Stimulated activated effector memory CD8-positive, alpha-beta T cell treated with anti-CD3 and anti-CD28 coated beads, Interleukin-12 subunit alpha, Interleukin-12 subunit beta, amount 100 ng/mL, for 72 hours (primary cell): Measurements from ENCODE around the gene TTC16.
"Not testable (repeated sequence)": the region's sequence is repeated elsewhere in the genome, so short reads cannot be mapped to it uniquely, and the experiment has no call there.

Experiments used
- ATAC-seq: fragments of 150-1000 bp; cut with Tn5 transposase; 2 replicates; pipeline ENCODE4 v1.10.0; 2021
- DNase-seq, 2 donors: peaks; one replicate each; pipeline ENCODE4 v3.0.0; 2021 to 2022; ENCODE audit warnings: low spot score in 2 of 2
- H3K27ac Mint-ChIP-seq: one replicate; pipeline ENCODE4 v1.8.0; 2022; ENCODE audit warnings: mild to moderate bottlenecking, mixed read lengths
- H3K36me3 Mint-ChIP-seq: one replicate; pipeline ENCODE4 v1.8.0; 2022; ENCODE audit warnings: mild to moderate bottlenecking, mixed read lengths
- H3K4me1 Mint-ChIP-seq: one replicate; pipeline ENCODE4 v1.8.0; 2022; ENCODE audit warnings: mixed read lengths
- H3K4me3 Mint-ChIP-seq: one replicate; pipeline ENCODE4 v1.8.0; 2022; ENCODE audit warnings: mild to moderate bottlenecking, mixed read lengths
- H3K9me3 Mint-ChIP-seq: one replicate; pipeline ENCODE4 v1.8.0; 2022; ENCODE audit warnings: mixed read lengths

TTC16 gene

GRCh38 chr9:127741831-127742434, 26.1 kb downstream of the TTC16 start:
- Mint-ChIP-seq H3K4me1 (peaks cover 1% of the 10 kb centered on the region), H3K36me3 (peaks cover 100% of the 10 kb centered on the region), H3K27ac (peak overlapping the region; percentile 37), H3K4me3 (no peak overlapping the region), H3K9me3 (no peaks in the 10 kb centered on the region)
- no peak for ATAC-seq
- DNase-seq, result no peak

GRCh38 chr9:127742435-127743088, 26.7 kb downstream of the TTC16 start:
- peaks cover 7% of the 10 kb centered on the region for H3K4me1 Mint-ChIP-seq
- peak overlapping the region; percentile 37 for H3K27ac Mint-ChIP-seq

GRCh38 chr9:127744398-127745110, 28.7 kb downstream of the TTC16 start:
- H3K4me1 Mint-ChIP-seq, result peaks cover 24% of the 10 kb centered on the region
- H3K4me3 Mint-ChIP-seq, result no peak overlapping the region
- no peak for DNase-seq
- no peak for ATAC-seq
- H3K36me3 Mint-ChIP-seq, result peaks cover 100% of the 10 kb centered on the region
- no peaks in the 10 kb centered on the region for H3K9me3 Mint-ChIP-seq
- no peak overlapping the region for H3K27ac Mint-ChIP-seq

More at GRCh38 chr9:127742435-127743088, 26.7 kb downstream of the TTC16 start:
- ATAC-seq (no peak), DNase-seq (no peak)
- H3K36me3 Mint-ChIP-seq, result peaks cover 100% of the 10 kb centered on the region
- no peaks in the 10 kb centered on the region for H3K9me3 Mint-ChIP-seq
- no peak overlapping the region for H3K4me3 Mint-ChIP-seq

GRCh38 chr9:127746959-127747569, 31.2 kb downstream of the TTC16 start:
- ATAC-seq (peak; percentile 45), DNase-seq (no peak)
- peaks cover 93% of the 10 kb centered on the region for H3K36me3 Mint-ChIP-seq
- no peak overlapping the region for H3K4me3 Mint-ChIP-seq
- H3K27ac Mint-ChIP-seq, result peak overlapping the region; percentile 73
- H3K4me1 Mint-ChIP-seq, result peaks cover 30% of the 10 kb centered on the region
- no peaks in the 10 kb centered on the region for H3K9me3 Mint-ChIP-seq

DNA sequence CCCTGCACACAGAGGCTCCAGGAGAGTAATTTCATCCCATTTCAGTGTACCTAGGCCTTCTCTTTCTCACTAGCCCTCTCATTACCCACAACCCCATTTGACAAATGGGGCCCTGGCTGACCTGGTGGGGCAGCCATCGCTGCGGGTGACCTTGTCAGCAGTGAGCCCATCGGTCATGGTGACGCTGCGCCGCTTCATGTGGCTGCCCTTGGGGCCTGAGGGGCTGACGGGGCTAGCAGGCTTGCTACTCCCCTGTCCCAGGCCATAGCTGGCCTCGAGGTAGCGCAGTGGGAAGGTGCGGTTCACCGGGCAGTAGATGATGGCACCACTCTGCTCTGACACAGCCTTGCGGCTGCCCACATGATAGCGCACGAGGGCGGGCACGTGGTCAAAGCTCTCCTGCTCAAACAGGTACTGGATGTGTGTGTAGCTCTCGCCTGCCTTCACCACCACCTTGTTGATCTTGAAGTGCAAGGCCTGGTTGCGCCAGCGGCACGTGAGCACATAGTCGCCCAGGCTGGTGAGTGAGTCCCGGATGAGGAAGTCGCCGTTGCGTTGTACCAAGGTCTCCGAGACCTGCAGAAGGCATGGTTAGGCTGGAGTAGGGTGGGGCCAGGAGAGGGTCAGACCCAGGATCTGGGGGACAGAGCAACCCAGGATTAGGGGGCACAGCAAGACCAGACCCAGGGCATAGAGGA, 33.4 kb downstream of the TTC16 start:
- Mint-ChIP-seq H3K4me1 (peaks cover 38% of the 10 kb centered on the region), H3K27ac (no peak overlapping the region), H3K4me3 (no peak overlapping the region), H3K9me3 (no peaks in the 10 kb centered on the region), H3K36me3 (peaks cover 88% of the 10 kb centered on the region)
- DNase-seq (no peak), ATAC-seq (no peak)

GRCh38 chr9:127751269-127752054, 35.6 kb downstream of the TTC16 start:
- DNase-seq (no peak), ATAC-seq (no peak)
- peak overlapping the region; percentile 67 for H3K27ac Mint-ChIP-seq

GRCh38 chr9:127753148-127753547, 37.3 kb downstream of the TTC16 start:
- no peak overlapping the region for H3K4me3 Mint-ChIP-seq
- DNase-seq (no peak), ATAC-seq (no peak)
- no peaks in the 10 kb centered on the region for H3K9me3 Mint-ChIP-seq
- H3K27ac Mint-ChIP-seq, result peak overlapping the region; percentile 88
- peaks cover 25% of the 10 kb centered on the region for H3K4me1 Mint-ChIP-seq
- H3K36me3 Mint-ChIP-seq, result peaks cover 78% of the 10 kb centered on the region

More at GRCh38 chr9:127751269-127752054, 35.6 kb downstream of the TTC16 start:
- H3K9me3 Mint-ChIP-seq, result no peaks in the 10 kb centered on the region
- H3K4me3 Mint-ChIP-seq, result no peak overlapping the region
- peaks cover 78% of the 10 kb centered on the region for H3K36me3 Mint-ChIP-seq
- peaks cover 38% of the 10 kb centered on the region for H3K4me1 Mint-ChIP-seq

DNA sequence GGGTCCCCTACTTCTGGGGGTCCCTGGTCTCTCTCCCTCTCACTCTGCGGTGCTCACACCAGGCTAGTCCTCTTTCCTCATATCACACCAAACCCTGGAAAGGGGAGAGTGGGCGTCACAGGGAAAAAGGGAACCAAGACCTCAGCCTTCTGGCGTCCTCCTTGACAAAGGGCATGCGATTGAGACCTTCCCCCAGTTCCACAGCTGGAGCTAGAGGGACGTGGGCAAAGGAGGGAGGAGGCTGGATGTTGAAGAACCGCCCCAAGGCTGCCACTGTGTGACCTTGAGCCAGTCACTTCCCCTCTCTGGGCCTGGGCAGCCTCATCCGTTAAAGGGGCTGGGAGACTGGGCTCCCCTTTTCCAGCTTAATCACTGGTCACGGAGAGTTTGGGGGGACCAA, 37.7 kb downstream of the TTC16 start:
- no peak overlapping the region for H3K4me3 Mint-ChIP-seq
- DNase-seq (no peak), ATAC-seq (no peak)
- H3K4me1 Mint-ChIP-seq, result peaks cover 25% of the 10 kb centered on the region
- H3K27ac Mint-ChIP-seq, result no peak overlapping the region
- H3K36me3 Mint-ChIP-seq, result peaks cover 78% of the 10 kb centered on the region
- H3K9me3 Mint-ChIP-seq, result no peaks in the 10 kb centered on the region

DNA sequence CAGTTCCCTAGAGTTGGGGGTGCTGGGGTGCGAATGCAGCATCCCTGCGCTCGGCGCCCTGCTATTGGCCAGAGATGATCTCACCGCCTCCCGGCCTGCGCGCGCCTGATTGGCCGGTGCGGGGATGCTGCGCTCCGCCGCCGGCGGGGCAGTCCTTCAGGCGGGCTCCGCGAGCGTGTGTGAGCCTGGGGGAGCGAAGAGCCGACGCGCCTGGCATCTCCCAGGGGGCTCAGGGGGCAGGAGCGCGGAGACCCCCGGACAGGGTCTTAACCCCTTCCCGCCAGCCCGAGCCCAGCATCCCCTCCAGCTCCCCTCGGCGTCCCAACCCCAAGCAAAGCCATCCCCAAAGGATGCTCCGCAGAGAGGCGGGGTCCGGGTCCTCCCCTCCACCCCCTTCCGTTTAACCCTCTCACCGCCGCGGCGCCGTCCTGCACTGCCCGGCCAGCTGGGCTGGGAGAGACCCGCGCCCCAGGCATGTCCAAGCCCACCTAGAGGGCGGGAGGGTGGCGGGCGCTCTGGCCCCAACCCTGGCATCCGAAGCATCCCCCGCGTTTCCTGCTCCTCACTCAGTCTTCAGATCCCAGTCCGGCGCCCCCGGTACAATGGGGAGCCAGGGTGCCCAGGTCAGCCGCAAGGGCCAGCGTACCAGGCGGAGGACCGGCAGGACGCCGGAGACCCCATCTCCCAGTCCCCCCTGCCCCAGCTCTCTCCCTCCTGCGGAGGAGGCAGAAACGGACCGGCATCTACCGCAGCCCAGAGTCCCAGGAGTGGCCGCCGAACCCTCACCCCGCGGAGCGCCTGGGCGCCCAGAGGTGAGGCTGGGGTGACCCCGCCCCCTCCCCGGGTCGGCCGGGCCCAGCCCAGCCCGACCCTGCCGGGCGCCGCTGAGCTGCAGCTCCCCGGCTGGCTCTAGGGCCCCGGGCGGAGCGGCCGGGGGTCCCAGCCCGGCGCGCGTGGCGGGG, 38.5 kb downstream of the TTC16 start:
- Mint-ChIP-seq H3K36me3 (peaks cover 78% of the 10 kb centered on the region), H3K9me3 (no peaks in the 10 kb centered on the region), H3K27ac (no peak overlapping the region), H3K4me3 (no peak overlapping the region), H3K4me1 (peaks cover 23% of the 10 kb centered on the region)
- ATAC-seq (no peak), DNase-seq (no peak)

DNA sequence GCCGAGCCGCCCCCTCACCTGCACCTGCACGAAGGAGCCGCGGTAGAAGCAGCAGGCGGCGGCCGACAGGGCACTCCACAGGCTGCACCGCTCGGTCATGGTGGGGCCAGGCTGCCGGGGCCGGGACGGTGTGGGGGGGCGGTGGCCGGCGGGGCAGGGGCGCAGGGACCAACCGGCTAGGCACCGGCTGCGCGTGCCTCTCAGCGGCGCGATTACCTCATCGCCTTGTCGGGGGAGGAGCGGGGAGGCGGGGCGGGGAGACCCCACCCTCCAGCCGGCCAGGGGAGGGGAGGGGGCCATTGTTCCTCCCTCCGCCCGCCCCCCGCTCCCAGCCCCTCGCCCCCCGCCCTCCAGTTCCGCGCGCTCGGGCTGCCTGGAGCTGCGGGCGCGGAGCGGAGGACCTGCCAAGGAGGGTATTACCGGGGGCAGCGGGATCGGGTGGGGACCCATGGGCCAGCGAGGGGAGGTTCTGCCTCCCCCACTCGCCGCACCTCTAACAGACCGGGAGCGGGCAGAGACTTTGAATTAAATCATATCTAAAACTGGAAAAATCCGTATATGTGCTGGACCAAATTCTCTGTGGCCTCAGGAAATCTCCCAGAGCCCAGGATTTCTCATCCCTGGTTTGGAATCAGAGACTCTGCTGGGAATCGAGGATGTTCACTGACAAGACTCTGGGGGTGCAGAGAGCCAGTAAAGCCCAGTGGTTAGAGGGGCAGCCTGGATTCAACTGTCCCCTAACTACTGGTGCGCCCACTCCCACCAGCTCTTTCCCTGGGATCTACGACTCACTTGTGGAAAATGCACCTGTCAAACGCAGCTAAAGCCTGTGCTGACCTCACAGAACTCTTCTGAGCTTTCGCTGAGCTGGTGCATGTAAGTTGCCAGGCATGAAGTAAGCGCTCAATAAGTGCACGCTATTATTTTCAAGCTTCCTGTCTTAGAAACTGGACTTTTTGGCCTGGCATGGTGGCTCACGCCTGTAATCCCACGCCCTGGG, 39.5 kb downstream of the TTC16 start:
- Mint-ChIP-seq H3K9me3 (no peaks in the 10 kb centered on the region), H3K36me3 (peaks cover 79% of the 10 kb centered on the region), H3K27ac (no peak overlapping the region), H3K4me3 (no peak overlapping the region), H3K4me1 (peaks cover 21% of the 10 kb centered on the region)
- ATAC-seq (no peak), DNase-seq (no peak)

DNA sequence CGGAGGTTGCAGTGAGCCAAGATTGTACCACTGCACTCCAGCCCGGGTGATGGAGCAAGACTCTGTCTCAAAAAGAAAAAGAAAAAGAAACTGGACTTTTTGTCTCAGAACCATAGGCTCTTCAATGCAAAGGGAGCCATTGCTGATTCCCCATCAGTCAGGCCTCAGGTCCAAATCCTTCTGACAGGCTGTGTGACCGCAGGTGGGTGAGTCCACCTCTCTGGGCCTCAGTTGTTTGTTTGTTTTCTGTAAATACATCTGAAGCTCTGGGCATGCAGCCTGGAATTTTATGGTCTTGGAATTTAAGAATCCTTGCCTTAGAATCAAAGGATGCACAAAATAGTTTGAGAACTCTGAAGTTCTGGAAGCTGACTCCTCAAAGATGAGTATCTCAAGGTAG, 40.4 kb downstream of the TTC16 start:
- ATAC-seq, result no peak
- Mint-ChIP-seq H3K9me3 (no peaks in the 10 kb centered on the region), H3K36me3 (peaks cover 79% of the 10 kb centered on the region), H3K27ac (no peak overlapping the region), H3K4me3 (no peak overlapping the region), H3K4me1 (peaks cover 20% of the 10 kb centered on the region)
- DNase-seq, result no peak

DNA sequence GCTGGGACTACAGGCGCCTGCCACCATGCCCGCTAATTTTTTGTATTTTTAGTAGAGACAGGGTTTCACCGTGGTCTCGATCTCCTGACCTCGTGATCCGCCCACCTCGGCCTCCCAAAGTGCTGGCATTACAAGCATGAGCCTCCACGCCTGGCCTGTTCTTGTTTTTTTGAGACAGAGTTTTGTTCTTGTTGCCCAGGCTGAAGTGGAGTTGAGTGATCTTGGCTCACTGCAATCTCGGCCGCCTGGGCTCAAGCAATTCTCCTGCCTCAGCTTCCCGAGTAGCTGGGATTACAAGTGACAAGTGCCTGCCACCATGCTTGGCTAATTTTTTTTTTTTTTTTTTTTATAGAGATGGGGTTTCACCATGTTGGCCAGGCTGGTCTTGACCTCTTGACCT, 40.9 kb downstream of the TTC16 start:
- not testable (repeated sequence) for ATAC-seq, H3K9me3 Mint-ChIP-seq, DNase-seq, H3K27ac Mint-ChIP-seq, H3K4me3 Mint-ChIP-seq
- Mint-ChIP-seq H3K4me1 (peaks cover 15% of the 10 kb centered on the region), H3K36me3 (peaks cover 82% of the 10 kb centered on the region)

GRCh38 chr9:127758843-127759242, 43.0 kb downstream of the TTC16 start:
- Mint-ChIP-seq H3K9me3 (no peaks in the 10 kb centered on the region), H3K36me3 (peaks cover 85% of the 10 kb centered on the region)
- no peak for DNase-seq

More at GRCh38 chr9:127758843-127759242, 43.0 kb downstream of the TTC16 start:
- no peak for ATAC-seq
- peaks cover 25% of the 10 kb centered on the region for H3K4me1 Mint-ChIP-seq
- no peak overlapping the region for H3K4me3 Mint-ChIP-seq
- peak overlapping the region; percentile 85 for H3K27ac Mint-ChIP-seq
